ENCODE measurements around the gene ADAMTS4.

The ADAMTS4 gene

DNA sequence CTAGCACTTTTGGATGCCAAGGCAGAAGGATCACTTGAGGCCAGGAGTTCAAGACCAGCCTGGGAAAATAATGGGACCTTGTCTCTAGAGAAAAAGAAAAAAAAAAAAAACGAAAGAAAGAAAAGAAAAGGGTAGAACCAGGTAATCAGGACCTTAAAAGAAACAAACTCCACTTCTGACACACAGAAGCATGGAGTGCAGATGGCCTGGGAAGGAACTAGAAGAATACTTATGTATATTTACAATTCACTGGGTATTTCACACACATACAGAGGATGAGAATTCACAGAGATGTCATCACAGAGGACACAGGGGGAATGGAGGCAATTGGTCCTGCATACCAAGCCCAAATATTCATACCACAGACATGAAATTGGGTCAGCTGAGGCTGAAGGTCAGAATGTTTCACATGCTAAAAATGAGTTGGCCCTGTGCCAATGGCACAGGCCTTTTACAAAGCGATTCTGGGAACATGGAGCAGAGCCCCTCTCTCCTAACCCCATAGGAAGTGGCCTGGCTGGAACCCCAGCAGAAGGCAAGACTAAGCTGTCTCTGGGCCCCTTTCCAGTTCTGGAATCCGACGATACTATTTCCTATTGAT lies 26.0 kb downstream of the ADAMTS4 start:
- DNase-seq (ENCODE audit: low spot score), result no peak

DNA sequence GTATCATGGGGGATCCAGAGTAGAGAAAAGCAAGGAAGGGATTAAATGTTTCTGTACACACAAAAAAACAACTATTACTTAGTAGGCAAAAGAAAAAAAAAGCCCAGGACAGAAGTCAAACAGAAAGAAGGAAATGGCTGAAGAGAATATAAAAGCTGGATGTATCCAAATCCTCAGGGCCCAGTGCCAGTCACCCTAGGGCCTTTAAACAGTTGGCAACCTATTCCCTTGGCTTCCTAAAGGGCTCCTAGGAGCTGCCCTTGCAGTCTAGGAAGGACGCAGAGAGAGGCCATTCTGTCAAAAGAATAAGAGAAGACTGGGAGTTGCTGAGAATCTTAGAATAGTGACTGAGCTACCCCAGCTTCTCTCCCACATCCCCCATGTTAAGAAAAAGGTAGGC lies 26.5 kb downstream of the ADAMTS4 start:
- DNase-seq (ENCODE audit: low spot score), result no peak

- DNase-seq (ENCODE audit: low spot score), result no peak
Observed at GRCh38 chr1:161171696-161172095, 27.2 kb downstream of the ADAMTS4 start.

- no peak for DNase-seq (ENCODE audit: low spot score)
Observed at GRCh38 chr1:161171191-161171590, 27.7 kb downstream of the ADAMTS4 start.

- no peak for DNase-seq (ENCODE audit: low spot score)
Observed at GRCh38 chr1:161168906-161169305, 29.9 kb downstream of the ADAMTS4 start.

DNA sequence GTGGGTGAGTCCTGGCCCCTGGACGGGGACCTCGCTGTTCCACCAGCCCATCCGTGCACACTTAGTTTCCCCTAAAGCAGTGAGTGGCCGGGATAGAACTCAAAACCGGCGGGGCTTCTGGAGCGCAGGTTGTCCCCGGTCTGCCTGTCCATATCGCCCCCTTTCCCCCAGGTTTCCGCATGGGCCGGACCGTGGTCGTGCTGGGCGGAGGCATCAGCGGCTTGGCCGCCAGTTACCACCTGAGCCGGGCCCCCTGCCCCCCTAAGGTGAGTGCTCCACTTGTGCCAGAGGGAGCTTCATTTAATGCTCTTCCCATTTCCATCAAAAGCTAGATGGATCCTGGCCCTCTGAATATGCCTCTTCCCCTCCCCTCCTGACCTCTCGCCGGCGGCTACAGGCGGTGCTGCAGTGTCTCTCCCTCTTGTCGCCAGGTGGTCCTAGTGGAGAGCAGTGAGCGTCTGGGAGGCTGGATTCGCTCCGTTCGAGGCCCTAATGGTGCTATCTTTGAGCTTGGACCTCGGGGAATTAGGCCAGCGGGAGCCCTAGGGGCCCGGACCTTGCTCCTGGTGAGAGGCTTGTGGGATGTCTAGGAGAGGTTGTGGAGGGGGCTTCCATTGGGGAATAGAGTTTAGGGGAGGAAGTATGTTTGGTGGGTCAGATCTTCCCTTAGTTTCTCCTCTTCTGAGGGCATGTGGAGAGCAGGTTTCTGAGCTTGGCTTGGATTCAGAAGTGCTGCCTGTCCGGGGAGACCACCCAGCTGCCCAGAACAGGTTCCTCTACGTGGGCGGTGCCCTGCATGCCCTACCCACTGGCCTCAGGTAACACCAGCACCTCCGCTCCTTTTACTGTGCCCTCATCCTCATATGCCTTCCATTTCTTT lies 31.9 kb downstream of the ADAMTS4 start:
- DNase-seq (ENCODE audit: low spot score), result peak; percentile 50

DNA sequence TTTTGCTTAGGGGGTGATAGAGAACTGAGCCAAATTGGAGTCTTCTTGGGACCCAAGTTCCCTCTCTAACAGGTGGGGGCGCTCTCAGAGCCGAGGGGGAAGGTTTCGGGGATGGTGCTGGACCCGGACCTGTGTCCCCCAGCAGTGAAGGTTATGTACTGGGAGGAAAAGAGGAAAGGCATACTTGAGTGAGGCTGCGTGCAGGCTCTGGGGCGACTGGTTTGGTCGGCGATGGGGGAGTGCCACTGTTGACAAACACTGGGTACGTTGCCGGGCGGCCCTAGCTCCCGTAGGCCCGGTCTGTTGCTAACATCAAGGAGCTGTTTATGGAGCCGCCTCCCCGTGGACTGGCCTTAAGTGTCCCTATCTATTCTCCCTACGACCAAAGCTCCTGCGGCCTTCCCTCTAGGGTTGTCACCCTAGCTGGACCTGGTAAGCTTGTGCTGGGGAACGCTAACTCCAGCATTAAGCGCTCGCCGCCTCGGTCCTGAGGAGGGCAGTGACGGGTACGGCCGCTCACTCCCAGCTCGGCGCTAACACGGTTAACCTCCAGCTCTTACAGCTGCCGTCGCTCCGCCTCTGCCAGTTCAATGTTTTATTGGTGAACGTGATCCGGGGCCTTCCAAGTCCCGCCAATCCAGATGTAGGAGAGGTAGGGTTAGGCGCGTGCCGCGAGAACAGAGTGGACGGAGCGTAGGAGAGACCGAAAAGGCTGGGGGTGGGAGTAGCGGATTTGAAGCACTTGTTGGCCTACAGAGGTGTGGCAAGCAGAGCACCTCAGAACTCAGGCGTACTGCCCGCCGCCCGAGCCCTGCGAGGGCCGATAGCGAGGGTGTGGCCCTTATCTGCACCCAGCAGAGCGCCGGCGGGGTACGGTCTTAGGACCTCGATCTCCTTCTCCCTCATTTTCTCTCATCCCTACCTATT lies 32.8 kb downstream of the ADAMTS4 start, which contains the start of gene PPOX:
Gene PPOX (plus strand): TSS at position 685 of the 927 bp plus-strand sequence. CDS start 422 bp downstream, outside the sequence.
- DNase-seq (ENCODE audit: low spot score), result peak; percentile 99

DNA sequence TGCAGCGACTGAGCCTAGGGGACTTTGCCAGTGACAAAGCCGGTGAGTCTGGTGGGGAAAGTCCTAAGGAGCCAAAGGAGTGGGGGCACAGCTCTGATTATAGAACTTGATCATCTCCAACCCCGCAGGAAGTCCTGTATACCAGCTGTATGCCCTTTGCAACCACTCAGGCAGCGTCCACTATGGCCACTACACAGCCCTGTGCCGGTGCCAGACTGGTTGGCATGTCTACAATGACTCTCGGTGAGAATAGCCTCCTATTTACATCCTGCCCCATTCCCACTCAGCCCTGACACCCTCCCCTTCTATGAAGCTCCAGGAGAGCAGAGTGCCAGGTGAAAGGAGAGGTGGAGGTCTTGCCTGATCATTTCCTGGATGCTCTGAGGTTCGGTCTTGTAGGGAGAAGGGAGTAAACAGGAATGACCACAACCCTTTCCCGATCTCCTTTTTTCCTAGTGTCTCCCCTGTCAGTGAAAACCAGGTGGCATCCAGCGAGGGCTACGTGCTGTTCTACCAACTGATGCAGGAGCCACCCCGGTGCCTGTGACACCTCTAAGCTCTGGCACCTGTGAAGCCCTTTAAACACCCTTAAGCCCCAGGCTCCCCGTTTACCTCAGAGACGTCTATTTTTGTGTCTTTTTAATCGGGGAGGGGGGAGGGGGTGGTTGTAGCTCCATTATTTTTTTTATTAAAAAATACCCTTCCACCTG lies 33.8 kb downstream of the ADAMTS4 start:
- DNase-seq (ENCODE audit: low spot score), result no peak

DNA sequence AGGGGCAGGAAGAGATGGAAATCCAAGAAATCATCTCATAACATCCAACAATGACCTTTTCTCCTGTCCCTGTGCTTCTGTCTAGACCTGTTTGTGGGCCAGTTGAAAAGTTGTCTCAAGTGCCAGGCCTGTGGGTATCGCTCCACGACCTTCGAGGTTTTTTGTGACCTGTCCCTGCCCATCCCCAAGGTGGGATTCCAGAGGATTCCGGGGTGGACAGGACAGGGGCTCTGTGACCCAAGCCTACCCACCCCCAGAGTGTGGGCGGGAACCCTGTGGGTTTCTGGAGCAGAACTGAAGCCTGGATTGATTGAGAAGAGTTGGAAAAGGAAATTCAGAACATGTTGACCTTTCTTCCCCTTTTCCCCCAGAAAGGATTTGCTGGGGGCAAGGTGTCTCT lies 35.1 kb downstream of the ADAMTS4 start:
- DNase-seq (ENCODE audit: low spot score), result no peak

GRCh38 chr1:161162806-161163205 lies 36.0 kb downstream of the ADAMTS4 start:
- DNase-seq (ENCODE audit: low spot score), result no peak

GRCh38 chr1:161162052-161162451 lies 36.8 kb downstream of the ADAMTS4 start:
- no peak for DNase-seq (ENCODE audit: low spot score)

DNA sequence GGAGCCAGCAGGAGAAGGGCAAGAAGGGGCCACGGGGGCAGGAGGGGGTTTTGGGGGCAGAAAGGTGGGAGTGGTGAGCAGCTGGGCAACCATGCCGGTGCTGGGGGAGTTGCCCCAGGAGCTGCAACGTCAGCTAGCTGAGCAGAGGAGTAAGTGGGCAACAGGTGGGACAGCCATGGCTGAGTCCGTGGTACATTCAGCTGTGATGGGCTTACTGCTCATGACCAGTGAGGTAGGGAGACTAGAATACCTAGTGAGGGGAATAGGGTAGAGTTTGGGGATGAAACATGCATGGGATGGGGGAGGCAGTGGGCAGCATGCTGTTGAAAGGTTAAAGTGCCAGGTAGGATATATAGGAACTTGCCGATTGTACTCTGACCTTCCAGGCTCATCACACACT lies 37.2 kb downstream of the ADAMTS4 start:
- DNase-seq (ENCODE audit: low spot score), result no peak

GRCh38 chr1:161160671-161161145 lies 38.1 kb downstream of the ADAMTS4 start:
- DNase-seq (ENCODE audit: low spot score), result no peak

GRCh38 chr1:161159913-161160243 lies 39.0 kb downstream of the ADAMTS4 start:
- no peak for DNase-seq (ENCODE audit: low spot score)

DNA sequence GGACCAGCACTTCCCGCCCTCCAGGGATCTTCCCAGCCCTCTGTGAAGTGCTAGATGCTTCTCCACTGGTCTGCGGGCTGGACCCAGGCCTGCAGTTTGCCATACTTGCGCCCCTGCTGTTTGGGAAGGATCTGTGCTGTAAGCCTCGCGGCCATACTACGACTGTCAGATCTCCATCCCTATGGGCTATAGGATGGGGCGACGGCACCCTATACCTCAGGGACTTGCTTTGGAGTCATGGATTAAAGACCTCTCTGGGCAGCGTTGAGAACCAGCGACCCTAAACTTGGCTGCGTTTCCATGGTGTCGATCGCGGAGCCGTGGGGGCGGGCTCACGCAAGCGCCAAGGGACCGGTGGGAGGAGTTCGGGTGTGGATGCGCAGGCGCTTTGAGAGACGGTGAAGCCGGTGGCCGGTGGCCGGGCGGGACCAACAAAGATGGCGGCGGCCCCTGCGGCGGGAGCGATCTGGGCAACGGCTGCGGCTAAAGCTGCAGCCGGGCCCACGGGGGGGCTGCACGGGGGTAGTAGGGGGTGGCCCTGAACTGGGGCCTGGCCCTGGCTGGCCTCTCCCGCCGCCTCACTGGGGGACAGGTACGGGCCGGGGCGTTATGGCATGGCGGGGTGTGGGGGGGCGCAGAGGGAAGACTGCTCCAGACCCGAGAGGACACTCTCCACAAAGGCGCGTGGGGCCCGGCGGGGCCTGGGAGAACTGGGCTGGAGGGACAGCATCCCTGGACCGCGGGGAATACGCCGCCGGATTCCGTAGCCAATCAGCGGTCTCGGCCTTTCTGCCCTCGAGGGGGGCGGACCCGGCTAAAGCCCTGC lies 39.6 kb downstream of the ADAMTS4 start, which contains the start of gene USP21:
Gene USP21 (plus strand): TSS at position 414 of the 826 bp plus-strand sequence. CDS start 1,141 bp downstream, outside the sequence.
- peak; percentile 92 for DNase-seq (ENCODE audit: low spot score)

DNA sequence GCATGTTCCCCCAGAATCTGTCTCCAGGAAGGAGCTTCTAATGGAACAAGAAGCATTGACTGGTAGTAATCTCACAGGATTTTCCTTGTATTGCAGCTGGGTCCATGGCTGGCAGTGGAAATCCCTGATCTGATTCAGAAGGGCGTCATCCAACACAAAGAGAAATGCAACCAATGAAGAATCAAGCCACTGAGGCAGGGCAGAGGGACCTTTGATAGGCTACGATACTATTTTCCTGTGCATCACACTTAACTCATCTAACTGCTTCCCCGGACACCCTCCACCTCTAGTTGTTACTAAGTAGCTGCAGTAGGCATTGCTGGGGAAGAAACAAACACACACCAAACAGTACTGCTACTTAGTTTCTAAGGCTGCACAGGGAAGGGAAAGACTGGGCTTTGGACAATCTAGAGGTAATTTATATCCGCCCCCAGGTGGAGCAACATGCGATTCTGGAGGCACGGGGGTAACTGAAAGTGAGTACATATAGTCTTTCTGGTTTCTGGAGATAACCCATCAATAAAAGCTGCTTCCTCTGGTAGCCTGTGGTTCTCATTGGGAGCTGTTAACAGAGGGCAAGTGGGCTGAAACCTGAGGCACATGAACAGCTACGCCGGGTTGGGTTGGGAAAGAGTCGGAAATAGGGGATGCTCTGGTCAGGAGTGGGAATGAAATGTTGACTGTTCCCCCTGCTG lies 40.4 kb downstream of the ADAMTS4 start:
- DNase-seq (ENCODE audit: low spot score), result no peak

DNA sequence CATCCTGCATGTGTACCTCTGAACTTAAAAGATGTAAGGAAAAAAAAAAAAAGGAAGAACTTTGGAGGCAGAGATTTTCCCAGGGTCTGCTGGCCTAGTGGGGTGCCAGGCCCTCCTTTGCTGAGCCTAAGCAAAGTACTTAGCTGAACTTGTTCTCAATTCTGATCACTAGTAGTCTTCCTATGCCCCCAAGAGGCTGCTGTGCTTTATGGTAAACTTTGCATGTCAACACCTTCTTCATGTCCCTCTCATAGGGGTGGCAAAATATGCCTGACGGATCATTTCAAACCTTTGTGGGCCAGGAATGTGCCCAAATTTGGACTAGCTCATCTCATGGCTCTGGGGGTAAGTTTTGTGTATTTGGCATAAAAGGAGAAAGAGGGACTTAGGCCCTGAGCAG lies 41.0 kb downstream of the ADAMTS4 start:
- DNase-seq (ENCODE audit: low spot score), result no peak

DNA sequence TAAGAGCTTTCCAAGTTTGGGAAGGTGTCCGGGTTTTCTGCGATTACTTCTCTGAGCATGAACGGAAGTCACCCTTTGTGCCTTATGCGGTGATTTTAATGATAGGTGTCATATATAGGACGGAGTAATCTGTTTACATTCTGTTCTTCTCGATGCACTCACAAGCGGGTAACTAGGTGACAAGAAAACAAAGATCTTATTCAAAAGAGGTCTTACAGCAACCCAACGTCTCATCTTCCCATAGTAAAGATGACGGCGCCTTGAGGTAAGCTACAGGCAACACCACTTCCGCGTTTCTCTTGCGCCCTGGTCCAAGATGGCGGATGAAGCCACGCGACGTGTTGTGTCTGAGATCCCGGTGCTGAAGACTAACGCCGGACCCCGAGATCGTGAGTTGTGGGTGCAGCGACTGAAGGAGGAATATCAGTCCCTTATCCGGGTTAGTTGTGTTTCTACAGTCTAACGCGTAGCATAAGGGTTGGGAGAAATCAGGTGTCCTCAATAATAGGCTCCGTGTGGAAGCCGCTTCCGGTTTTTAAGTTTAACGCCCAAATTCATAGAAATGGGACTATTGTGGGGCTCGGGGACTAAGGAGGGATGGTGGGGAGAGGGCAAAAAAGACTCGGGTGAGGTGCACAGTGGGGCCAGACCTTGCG lies 45.0 kb downstream of the ADAMTS4 start, which contains the start of gene UFC1:
Gene UFC1 (plus strand): TSS at position 297 of the 656 bp plus-strand sequence. CDS start 20 bp downstream, at position 317.
- DNase-seq (ENCODE audit: low spot score), result peak; percentile 90

DNA sequence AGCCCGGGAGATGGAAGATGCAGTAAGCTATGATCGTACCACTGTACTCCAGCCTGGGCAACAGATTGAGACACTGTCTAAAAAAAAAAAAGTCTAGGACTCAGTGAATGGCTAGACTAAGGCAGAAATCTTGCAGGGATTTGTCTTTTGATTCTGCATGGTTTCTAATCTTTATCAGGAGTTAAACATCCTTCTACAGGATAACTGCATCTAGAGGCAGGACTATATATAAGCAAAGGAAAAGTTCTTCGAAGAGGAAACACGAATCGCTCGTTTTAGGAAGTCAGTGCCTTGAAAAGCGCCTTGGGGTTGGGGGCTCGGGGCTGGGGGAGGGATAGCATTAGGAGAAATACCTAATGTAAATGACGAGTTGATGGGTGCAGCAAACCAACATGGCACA lies 45.7 kb downstream of the ADAMTS4 start:
- no peak for DNase-seq (ENCODE audit: low spot score)

Measured in SK-N-DZ (cell line).